LNCaP clone FGC (cell line): Measurements from ENCODE around the gene ZNF79.

Source experiments
- DNase-seq: peaks from one replicate; pipeline ENCODE4 v3.0.0-alpha.2; 2011; ENCODE audit warnings: low read depth
- H3K4me3 ChIP-seq: 2 replicates; pipeline ENCODE4 v1.5.1; 2011; ENCODE audit warnings: mild to moderate bottlenecking, low read depth, low read length, control low read depth
- CTCF ChIP-seq: IDR thresholded peaks from 2 replicates; pipeline ENCODE4 v1.5.1; 2012; ENCODE audit warnings: mild to moderate bottlenecking; ENCODE audit not compliant: control insufficient read depth, insufficient read depth; ENCODE audit errors: extremely low read depth

ZNF79 gene

GRCh38 chr9:127392166-127392565, 32.0 kb upstream of the ZNF79 start:
- no peak for DNase-seq
- TF ChIP-seq CTCF: no peak

GRCh38 chr9:127392976-127393375, 31.2 kb upstream of the ZNF79 start:
- DNase-seq: no peak

More at GRCh38 chr9:127392166-127392565, 32.0 kb upstream of the ZNF79 start:
- no peak overlapping the region for H3K4me3 ChIP-seq

GRCh38 chr9:127393645-127394044, 30.5 kb upstream of the ZNF79 start:
- TF ChIP-seq CTCF: no peak
- H3K4me3 ChIP-seq: no peak overlapping the region
- DNase-seq: no peak

More at GRCh38 chr9:127392976-127393375, 31.2 kb upstream of the ZNF79 start:
- H3K4me3 ChIP-seq: no peak overlapping the region
- TF ChIP-seq CTCF: no peak

GRCh38 chr9:127395497-127396252, 28.5 kb upstream of the ZNF79 start:
- no peak for DNase-seq
- H3K4me3 ChIP-seq: peak overlapping the region; percentile 59
- TF ChIP-seq CTCF: no peak

GRCh38 chr9:127396253-127396807, 27.9 kb upstream of the ZNF79 start:
- H3K4me3 ChIP-seq: peak overlapping the region; percentile 59
- no peak for DNase-seq
- TF ChIP-seq CTCF: no peak

GRCh38 chr9:127396808-127397645, 27.2 kb upstream of the ZNF79 start, which contains the start of gene SLC2A8:
Gene SLC2A8 (plus strand): TSS chr9:127397169. CDS start chr9:127397231, 62 bp downstream.
- TF ChIP-seq CTCF: no peak
- H3K4me3 ChIP-seq: peak within 1 kb of the TSS; percentile 67
- peak; percentile 99 for DNase-seq
